ENCODE data around the gene FXYD2.

Gene FXYD2

DNA sequence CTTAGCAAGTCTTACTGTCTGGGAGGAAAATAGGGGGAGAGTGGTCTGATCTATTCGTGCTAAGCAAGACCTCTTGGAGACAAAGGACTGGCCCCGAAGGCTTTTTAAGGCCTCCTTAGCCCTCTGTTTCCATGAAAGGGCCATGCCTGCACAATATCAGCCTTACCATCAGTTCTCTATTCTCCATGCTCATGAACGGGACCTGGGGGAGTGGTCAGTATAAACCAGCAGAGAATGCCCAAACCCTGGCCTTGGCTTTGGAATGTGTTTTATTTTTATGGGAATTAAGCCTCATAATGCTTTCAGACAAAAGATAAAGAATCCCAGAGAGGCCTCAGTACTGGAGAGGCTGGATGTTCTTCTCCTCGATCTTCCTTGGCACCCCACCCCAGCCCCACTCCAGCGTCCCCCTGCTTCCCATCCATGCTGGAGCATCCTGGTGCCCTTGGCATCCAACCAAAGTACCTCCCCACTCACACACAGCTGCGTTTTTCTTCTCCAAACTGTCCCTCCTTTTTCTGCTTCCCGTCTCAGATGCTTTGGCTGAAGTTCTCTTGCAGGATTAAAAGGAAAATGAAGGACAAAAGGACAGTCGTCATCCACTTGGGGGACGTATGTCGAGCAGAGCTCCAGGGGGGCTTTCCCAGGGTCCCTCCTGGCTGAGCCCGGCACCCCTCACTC is 33.3 kb upstream of the FXYD2 start:
- no peak overlapping the region for H3K4me3 ChIP-seq (ENCODE audit: low read depth, low read length)
- no peak for DNase-seq (ENCODE audit: low read depth)
- TF ChIP-seq, protein P1, sequence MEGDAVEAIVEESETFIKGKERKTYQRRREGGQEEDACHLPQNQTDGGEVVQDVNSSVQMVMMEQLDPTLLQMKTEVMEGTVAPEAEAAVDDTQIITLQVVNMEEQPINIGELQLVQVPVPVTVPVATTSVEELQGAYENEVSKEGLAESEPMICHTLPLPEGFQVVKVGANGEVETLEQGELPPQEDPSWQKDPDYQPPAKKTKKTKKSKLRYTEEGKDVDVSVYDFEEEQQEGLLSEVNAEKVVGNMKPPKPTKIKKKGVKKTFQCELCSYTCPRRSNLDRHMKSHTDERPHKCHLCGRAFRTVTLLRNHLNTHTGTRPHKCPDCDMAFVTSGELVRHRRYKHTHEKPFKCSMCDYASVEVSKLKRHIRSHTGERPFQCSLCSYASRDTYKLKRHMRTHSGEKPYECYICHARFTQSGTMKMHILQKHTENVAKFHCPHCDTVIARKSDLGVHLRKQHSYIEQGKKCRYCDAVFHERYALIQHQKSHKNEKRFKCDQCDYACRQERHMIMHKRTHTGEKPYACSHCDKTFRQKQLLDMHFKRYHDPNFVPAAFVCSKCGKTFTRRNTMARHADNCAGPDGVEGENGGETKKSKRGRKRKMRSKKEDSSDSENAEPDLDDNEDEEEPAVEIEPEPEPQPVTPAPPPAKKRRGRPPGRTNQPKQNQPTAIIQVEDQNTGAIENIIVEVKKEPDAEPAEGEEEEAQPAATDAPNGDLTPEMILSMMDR (IDR thresholded peaks at IDR 0.05; ENCODE audit: control insufficient read depth, extremely low read depth, insufficient read depth): no peak

DNA sequence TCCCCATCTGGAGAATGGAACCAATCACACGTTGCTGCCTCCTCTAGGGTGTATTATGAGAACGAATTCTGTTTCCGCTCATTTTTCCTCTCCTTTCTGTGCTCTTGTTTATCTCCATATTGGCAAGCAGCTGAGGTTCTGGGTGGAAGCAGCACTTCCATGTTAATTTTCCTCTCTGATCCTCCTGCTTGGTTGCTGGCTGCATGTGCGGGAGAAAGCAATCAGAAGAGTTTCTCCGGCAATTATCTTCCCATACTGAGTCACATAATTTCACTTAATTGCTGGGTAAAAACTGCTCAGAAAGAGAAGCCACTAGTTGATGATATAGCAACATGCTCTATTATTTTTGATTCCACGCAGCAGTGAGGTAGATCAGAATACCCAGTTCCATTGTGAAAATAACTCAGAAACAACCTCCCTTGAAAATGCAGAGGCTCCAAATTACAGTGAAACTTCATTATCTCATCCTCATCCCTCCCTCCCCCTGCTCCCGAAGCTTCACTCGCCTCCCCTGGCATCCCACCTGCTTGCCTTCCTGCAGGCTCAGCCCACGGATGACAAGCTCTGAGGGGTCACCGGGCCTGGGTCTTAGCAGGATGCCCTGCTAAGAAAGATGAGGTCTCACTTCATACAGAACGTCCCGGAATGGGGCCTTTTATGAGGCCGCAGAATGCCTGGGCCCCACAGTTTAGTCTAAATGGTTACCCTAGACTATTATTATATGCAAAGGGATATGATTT is 31.5 kb upstream of the FXYD2 start:
- no peak overlapping the region for H3K4me3 ChIP-seq (ENCODE audit: low read depth, low read length)
- TF ChIP-seq, protein P1 (IDR thresholded peaks at IDR 0.05; ENCODE audit: control insufficient read depth, extremely low read depth, insufficient read depth): no peak
- no peak for DNase-seq (ENCODE audit: low read depth)

DNA sequence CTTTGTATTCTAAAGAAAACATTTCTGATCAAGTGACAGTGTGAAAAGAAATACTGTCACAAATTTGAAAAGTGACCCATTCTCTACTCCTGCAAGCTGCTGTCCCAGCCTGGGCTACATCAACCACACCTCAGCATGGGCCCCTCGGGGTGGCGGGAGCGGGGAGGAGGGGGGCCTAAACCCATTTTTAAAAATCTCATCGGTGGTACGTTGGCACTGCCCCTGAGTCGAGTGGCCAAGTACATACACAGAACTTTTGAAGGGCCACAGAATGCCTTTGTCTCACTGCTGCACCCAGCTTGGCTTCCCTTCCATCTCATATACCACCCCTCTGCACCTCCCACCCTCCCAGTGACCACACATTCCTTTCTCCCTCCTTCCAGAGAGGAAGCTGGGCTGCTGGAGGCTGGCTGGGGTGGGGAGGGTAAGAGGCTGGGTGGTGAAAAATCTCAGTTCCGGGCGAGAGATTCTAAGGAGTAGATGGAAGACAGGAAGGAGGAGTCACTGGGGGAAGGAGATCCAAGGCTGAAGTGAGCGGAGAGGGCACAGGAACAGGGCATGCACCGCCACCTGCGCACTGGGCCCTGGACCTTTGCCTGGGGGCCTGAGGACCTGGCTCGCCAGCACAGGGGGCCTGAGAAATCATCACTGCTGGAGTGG is 30.8 kb upstream of the FXYD2 start:
- no peak for DNase-seq (ENCODE audit: low read depth)
- TF ChIP-seq, protein P1 (IDR thresholded peaks at IDR 0.05; ENCODE audit: control insufficient read depth, extremely low read depth, insufficient read depth): no peak
- no peak overlapping the region for H3K4me3 ChIP-seq (ENCODE audit: low read depth, low read length)

DNA sequence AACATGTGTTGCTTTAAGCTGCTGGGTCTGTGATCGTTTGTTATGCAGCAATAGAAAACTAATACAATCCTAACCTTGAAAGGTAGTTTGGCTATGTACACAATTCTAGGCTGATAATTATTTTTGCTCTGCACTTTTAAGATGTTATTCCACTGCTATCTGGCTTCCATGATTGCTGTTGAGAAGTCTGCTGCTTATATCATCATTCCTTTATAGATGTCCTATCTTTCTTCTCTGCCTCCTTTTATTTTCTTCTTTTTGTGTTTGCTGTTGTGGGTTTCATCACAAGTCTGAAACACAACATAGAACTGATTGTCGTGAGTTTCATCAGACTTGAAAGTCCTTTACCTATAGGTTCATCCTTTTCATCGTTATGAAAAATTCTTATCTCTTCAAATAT is 27.8 kb upstream of the FXYD2 start:
- DNase-seq (ENCODE audit: low read depth): no peak
- H3K4me3 ChIP-seq (ENCODE audit: low read depth, low read length): no peak overlapping the region
- TF ChIP-seq, protein P1 (IDR thresholded peaks at IDR 0.05; ENCODE audit: control insufficient read depth, extremely low read depth, insufficient read depth): no peak

DNA sequence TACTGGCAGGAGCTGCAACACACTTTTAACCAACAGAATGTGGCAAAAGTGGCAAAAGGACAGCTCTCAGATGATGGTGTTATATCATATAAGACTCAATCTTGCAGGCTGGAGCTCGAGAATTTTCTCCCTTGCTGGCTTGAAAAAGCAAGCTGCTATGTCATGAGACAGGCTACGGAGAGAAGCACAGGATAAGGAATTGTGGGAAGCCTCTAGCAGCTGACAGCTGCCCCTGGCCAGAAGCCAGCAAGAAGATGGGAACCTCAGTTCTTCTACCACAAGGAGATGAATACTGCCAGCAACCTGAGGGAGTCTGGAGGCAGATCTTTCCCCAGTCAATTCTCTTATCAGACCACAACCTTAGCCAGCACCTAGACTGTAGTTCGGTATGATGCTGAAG is 27.3 kb upstream of the FXYD2 start:
- TF ChIP-seq, protein P1 (IDR thresholded peaks at IDR 0.05; ENCODE audit: control insufficient read depth, extremely low read depth, insufficient read depth): no peak
- DNase-seq (ENCODE audit: low read depth): no peak
- no peak overlapping the region for H3K4me3 ChIP-seq (ENCODE audit: low read depth, low read length)

DNA sequence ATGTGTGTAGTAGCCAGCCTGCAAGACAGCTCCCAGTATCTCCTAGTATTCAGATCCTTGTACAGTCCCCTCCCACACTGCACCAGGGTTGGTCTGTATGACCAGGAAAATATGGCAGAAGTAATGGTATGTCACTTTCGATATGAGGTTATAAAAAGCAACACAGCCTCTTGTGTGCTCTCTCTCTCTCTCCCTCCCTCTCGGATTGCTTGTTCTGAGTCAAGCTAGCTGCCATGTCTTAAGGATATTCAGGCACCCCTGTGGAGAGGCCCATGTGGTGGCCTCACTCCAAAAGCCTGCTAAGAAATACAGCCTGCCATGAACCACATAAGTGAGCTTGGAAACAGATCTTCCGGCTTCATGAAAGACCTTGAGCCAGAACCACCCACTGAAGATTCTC is 26.6 kb upstream of the FXYD2 start:
- TF ChIP-seq, protein P1 (IDR thresholded peaks at IDR 0.05; ENCODE audit: control insufficient read depth, extremely low read depth, insufficient read depth): no peak
- no peak for DNase-seq (ENCODE audit: low read depth)
- no peak overlapping the region for H3K4me3 ChIP-seq (ENCODE audit: low read depth, low read length)
